ENCODE measurements around the gene MEGF10.

MEGF10 gene

DNA sequence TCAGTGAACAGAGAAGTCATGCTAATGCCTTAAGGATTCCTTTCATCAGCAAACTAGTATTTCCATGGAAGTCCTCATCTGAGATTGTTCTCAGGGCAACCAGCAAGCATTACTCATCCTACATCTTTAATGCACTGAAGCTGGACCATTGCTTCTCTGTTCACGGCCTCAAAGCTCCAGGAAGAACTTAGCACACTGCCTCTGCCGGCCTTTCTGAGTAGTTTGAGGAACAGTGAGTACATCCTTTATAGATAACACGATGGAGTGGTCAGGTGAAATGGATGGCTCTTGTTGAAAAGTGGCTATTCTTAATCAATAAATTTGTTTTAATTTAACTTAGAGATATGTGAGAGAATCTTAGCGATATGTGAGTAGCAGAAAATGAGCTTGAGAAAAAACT is 35.8 kb downstream of the MEGF10 start:
- Mint-ChIP-seq H3K4me3 (no peak overlapping the region), H3K27ac (no peak overlapping the region), H3K4me1 (ENCODE audit: low read depth) (no peaks in the 10 kb centered on the region), H3K36me3 (ENCODE audit: low read depth) (no peaks in the 10 kb centered on the region), H3K27me3 (peaks cover 7% of the 10 kb centered on the region), H3K9me3 (no peaks in the 10 kb centered on the region)
- intact Hi-C loops (cut with micrococcal nuclease): no loop called here

DNA sequence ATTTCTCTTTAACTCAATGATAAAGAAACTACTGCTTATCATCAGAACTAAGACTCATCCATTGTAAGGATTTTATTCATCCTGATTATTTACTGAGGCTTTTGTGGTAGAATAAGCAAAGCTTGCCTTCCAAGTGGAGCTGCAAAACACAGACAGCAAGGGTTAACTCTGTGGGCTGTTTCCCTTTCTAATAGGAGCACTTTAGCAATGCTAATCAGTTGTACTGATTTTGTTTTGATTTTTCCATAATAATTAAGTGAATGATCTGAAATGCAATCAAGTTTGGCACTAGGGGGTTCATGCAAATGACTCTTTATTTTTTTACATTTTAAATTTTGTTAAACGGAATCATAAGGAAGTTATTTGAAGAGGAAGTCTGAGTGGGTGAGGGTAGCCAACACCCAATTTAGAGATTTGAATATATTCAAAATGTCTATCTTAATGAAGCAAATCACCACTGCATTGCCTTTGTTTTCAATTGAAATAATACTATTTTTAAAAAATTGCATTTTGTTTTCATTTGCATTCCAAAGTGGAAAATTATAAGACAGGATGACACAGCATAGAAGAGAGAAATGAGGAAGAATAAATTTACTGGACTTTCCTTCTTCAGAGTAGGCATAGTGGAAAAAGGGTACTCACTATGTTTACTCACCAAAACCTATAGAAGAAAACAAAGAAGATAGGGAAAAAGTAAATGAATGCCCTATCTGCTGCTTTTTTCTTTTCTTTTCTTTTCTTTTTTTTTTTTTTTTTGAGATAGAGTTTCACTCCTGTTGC is 36.6 kb downstream of the MEGF10 start:
- no peaks in the 10 kb centered on the region for H3K36me3 Mint-ChIP-seq (ENCODE audit: low read depth)
- no peaks in the 10 kb centered on the region for H3K9me3 Mint-ChIP-seq
- H3K27me3 Mint-ChIP-seq: peaks cover 9% of the 10 kb centered on the region
- H3K4me1 Mint-ChIP-seq (ENCODE audit: low read depth): no peaks in the 10 kb centered on the region
- H3K27ac Mint-ChIP-seq: no peak overlapping the region
- intact Hi-C loops (cut with micrococcal nuclease): no loop called here
- H3K4me3 Mint-ChIP-seq: no peak overlapping the region

DNA sequence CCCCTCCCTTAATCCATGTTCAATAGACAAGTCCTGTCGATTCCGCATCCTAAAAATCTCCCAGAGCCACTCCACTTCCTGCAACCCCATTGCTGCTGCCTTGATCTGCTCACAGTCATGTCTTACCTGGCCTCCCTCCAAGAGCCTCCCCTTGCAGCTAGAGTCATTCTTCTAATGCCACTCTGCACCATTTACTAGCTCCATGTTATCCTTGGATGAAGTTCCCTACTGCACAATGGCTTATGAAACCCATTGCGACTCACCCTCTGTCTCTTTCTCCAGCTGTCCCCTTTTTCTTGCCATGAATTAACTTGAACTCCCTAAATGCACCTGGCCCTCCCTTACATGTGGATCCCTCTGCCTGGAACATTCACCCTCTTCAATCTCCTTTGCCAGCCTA is 39.5 kb downstream of the MEGF10 start:
- intact Hi-C loops (cut with micrococcal nuclease): no loop called here
- Mint-ChIP-seq H3K4me1 (ENCODE audit: low read depth) (no peaks in the 10 kb centered on the region), H3K27me3 (peaks cover 6% of the 10 kb centered on the region), H3K36me3 (ENCODE audit: low read depth) (no peaks in the 10 kb centered on the region), H3K27ac (no peak overlapping the region), H3K9me3 (no peaks in the 10 kb centered on the region), H3K4me3 (no peak overlapping the region)

DNA sequence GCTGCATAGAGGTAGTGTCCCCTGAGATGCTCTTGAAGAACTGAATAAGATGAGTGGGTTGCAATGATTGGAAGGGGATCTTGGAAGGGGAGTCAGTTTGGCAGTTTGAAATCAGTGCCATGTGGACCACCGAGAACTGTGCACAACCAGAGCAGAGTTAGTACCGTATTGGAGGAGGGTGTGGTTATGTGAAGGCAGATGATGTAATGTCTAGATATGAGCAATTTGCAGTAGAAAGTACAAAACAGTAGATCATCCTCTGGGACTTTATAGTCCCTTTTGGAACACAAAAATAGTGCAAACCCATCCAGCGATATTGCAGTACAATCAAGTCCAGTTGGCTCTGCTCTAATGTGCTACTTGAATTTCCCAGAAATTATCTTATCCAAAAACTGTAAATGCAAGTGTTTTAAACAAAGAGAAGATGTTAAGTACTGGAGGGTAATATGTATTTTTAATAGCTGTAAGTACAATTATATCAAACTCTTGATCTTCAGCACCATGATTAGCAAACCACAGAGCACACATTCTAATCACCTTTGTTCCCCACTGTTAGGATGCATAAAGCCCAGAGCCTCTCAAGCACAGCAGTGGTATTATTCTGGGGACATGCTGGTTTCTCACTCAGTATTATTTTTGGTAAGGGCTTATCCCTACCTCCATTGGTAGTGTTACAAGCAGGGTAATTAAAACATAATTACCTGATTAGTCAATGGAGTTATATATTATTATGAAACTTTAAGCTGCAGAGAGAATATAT is 41.5 kb downstream of the MEGF10 start:
- no peak overlapping the region for H3K27ac Mint-ChIP-seq
- intact Hi-C loops (cut with micrococcal nuclease): no loop called here
- H3K4me3 Mint-ChIP-seq: no peak overlapping the region
- peaks cover 6% of the 10 kb centered on the region for H3K27me3 Mint-ChIP-seq
- no peaks in the 10 kb centered on the region for H3K4me1 Mint-ChIP-seq (ENCODE audit: low read depth)
- no peaks in the 10 kb centered on the region for H3K36me3 Mint-ChIP-seq (ENCODE audit: low read depth)
- no peaks in the 10 kb centered on the region for H3K9me3 Mint-ChIP-seq

DNA sequence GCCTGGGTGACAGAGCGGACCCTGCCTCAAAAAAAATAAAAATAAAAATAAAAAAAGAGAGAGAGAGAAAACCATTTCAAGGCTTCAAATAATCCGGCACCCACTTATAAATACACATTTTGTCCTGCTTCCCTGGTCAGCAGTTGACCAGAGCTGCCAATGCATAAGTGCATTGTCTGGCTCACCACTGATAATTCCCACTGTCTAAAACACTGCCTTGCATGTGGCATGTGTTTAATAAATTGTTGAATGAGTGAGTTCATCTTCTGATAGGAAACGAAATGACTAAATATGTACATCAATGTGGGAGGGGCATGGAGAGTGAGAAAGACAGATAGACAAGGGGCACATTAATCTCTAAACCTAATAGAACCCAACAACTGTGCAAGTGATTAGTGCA is 42.9 kb downstream of the MEGF10 start:
- no peak overlapping the region for H3K27ac Mint-ChIP-seq
- no peaks in the 10 kb centered on the region for H3K9me3 Mint-ChIP-seq
- H3K27me3 Mint-ChIP-seq: peaks cover 6% of the 10 kb centered on the region
- no peak overlapping the region for H3K4me3 Mint-ChIP-seq
- intact Hi-C loops (cut with micrococcal nuclease): no loop called here
- no peaks in the 10 kb centered on the region for H3K4me1 Mint-ChIP-seq (ENCODE audit: low read depth)
- H3K36me3 Mint-ChIP-seq (ENCODE audit: low read depth): no peaks in the 10 kb centered on the region

DNA sequence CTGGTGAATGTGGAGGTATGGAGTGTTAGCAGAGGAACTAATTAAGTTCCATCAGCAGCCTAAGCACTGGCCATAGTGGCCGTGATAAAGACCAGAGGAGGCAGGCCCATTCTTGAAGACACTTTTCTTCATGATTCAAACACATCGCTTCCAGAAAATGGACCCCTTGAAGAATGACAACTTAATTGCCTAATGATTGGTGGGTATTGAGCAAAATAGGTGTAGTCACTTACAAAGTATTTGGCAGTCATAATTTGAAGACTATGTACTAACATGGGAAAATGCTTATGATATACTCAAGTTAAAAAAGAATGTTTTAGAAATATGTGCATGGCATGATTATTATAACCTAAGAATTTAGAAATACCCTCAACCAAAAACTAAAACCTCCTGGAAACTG is 44.8 kb downstream of the MEGF10 start:
- Mint-ChIP-seq H3K36me3 (ENCODE audit: low read depth) (no peaks in the 10 kb centered on the region), H3K4me1 (ENCODE audit: low read depth) (no peaks in the 10 kb centered on the region), H3K27me3 (peaks cover 2% of the 10 kb centered on the region), H3K27ac (no peak overlapping the region), H3K9me3 (no peaks in the 10 kb centered on the region), H3K4me3 (no peak overlapping the region)
- intact Hi-C loops (cut with micrococcal nuclease): no loop called here

DNA sequence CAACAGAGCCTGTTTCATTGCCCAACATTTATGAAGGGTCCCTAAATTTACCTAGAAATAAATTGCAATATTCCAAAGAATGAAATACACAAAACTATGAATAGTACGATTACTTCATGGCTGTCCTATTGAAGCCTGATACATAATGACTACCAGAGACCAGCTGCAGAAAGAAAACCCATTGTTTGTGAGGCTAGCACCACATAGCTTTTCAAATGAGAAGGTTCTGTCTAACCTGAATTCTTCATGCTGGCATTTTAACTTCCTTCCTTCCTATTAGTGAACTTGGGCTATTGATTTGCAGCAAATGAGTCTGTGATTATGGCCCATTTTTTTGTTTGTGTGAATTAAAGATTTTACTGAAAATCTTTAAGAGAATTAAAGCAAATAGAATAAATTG is 47.3 kb downstream of the MEGF10 start:
- no peak overlapping the region for H3K27ac Mint-ChIP-seq
- no peaks in the 10 kb centered on the region for H3K36me3 Mint-ChIP-seq (ENCODE audit: low read depth)
- no peaks in the 10 kb centered on the region for H3K4me1 Mint-ChIP-seq (ENCODE audit: low read depth)
- intact Hi-C loops (cut with micrococcal nuclease): no loop called here
- no peak overlapping the region for H3K4me3 Mint-ChIP-seq
- no peaks in the 10 kb centered on the region for H3K9me3 Mint-ChIP-seq
- H3K27me3 Mint-ChIP-seq: no peaks in the 10 kb centered on the region

DNA sequence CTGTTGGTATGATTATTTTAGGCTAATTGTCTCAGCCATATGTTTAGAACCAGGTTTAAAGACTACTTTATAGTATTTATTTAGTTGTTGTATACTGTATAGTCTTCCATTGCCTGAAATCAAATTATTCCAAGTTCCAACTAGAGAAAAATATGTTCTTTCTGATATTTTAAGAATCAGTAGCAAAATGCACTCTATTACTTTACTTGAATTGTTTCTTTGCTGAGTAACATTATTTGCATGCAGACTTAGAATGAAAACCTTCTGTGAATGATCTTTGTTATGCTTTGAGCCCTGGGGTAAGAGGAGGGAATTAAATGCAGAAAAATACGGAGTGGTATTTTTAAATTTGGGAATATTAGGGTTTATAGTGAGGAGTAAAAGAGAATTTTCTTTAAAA is 47.9 kb downstream of the MEGF10 start:
- Mint-ChIP-seq H3K4me3 (no peak overlapping the region), H3K36me3 (ENCODE audit: low read depth) (no peaks in the 10 kb centered on the region), H3K4me1 (ENCODE audit: low read depth) (peaks cover under 1% of the 10 kb centered on the region), H3K27ac (no peak overlapping the region), H3K9me3 (no peaks in the 10 kb centered on the region), H3K27me3 (no peaks in the 10 kb centered on the region)
- intact Hi-C loops (cut with micrococcal nuclease): no loop called here

DNA sequence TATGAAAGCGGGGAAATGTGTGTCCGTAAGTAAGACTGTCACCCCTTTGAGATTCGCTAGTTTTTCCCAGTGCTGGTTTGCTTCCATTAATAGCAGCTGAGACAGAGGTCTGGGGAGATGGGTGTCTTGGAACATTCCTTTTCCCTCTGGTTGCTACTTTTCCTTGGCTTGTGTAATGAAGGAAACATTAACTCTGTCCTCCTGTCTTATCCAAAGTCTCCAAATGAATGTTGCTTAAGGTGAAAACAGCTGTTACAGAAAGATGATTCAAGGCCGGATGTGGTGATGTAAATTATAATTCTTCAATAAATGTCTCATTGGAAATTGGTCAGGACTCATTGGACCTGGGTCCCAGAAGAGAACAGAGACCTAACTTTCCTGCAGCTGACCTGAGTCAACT is 50.0 kb downstream of the MEGF10 start:
- no peak overlapping the region for H3K27ac Mint-ChIP-seq
- peaks cover 3% of the 10 kb centered on the region for H3K27me3 Mint-ChIP-seq
- intact Hi-C loops (cut with micrococcal nuclease): no loop called here
- no peaks in the 10 kb centered on the region for H3K36me3 Mint-ChIP-seq (ENCODE audit: low read depth)
- peaks cover 4% of the 10 kb centered on the region for H3K4me1 Mint-ChIP-seq (ENCODE audit: low read depth)
- H3K4me3 Mint-ChIP-seq: no peak overlapping the region
- no peaks in the 10 kb centered on the region for H3K9me3 Mint-ChIP-seq

DNA sequence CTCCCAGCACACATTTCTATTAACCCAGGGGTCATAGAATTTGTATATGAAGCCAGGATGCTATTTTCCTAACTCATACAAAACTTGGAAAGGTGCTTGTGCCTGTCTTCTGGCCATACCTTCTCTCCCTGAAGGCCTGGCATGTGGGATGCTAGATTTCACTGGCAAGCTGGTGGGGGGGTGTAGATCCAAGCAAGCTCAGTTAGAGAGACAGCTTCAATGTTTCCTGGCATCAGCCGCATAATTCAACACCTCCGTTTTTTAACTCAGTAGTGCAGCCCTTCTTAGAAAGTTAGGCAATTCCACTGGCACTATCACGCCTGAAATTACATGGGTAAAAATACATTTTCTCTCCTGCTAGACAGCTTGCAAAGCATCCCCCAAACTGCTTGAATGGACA is 51.8 kb downstream of the MEGF10 start:
- no peak overlapping the region for H3K27ac Mint-ChIP-seq
- H3K4me3 Mint-ChIP-seq: no peak overlapping the region
- intact Hi-C loops (cut with micrococcal nuclease): no loop called here
- no peaks in the 10 kb centered on the region for H3K9me3 Mint-ChIP-seq
- peaks cover 3% of the 10 kb centered on the region for H3K27me3 Mint-ChIP-seq
- H3K4me1 Mint-ChIP-seq (ENCODE audit: low read depth): peaks cover 4% of the 10 kb centered on the region
- H3K36me3 Mint-ChIP-seq (ENCODE audit: low read depth): no peaks in the 10 kb centered on the region

DNA sequence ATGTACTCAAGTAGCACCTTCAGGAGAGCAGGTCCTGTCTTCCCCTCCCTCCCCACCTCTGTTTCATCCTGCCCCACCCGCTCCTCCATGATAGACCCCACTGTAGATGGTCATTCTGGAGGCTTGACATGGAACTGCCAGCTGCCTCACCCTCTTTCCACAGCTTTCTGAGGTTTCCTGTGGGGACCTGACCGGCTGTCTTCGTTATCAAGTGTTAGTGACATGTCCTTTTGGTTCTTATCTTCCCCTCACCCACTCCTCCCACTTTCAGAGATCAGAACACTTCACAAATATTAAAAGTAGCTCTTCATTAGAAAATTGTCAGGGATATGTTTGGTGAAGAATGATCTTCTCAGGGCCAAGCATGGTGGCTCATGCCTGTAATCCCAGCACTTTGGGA is 52.7 kb downstream of the MEGF10 start:
- no peaks in the 10 kb centered on the region for H3K9me3 Mint-ChIP-seq
- H3K4me1 Mint-ChIP-seq (ENCODE audit: low read depth): peaks cover 4% of the 10 kb centered on the region
- no peak overlapping the region for H3K27ac Mint-ChIP-seq
- H3K36me3 Mint-ChIP-seq (ENCODE audit: low read depth): no peaks in the 10 kb centered on the region
- H3K4me3 Mint-ChIP-seq: no peak overlapping the region
- intact Hi-C loops (cut with micrococcal nuclease): no loop called here
- H3K27me3 Mint-ChIP-seq: peaks cover 3% of the 10 kb centered on the region

DNA sequence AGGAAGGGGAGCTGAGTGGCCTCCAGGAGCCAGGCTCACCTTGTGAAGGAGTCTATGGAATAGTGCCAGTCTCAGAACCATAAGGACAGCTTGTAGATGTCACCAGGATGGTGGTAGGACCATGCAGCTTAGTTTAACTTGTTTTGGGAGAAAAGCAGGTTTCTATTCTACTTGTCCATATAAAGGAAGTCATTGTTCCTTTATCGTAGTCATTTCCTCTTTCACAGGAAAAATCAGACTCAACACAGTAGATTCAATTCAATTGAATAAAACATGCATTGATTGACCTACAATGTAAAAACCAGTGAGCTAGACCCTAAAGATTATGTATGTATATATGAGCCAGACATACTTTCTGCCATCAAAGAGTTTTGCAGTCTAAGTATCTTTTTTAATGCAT is 53.3 kb downstream of the MEGF10 start:
- no peak overlapping the region for H3K27ac Mint-ChIP-seq
- intact Hi-C loops (cut with micrococcal nuclease): no loop called here
- peaks cover 3% of the 10 kb centered on the region for H3K27me3 Mint-ChIP-seq
- H3K9me3 Mint-ChIP-seq: no peaks in the 10 kb centered on the region
- no peak overlapping the region for H3K4me3 Mint-ChIP-seq
- no peaks in the 10 kb centered on the region for H3K36me3 Mint-ChIP-seq (ENCODE audit: low read depth)
- peaks cover 4% of the 10 kb centered on the region for H3K4me1 Mint-ChIP-seq (ENCODE audit: low read depth)

DNA sequence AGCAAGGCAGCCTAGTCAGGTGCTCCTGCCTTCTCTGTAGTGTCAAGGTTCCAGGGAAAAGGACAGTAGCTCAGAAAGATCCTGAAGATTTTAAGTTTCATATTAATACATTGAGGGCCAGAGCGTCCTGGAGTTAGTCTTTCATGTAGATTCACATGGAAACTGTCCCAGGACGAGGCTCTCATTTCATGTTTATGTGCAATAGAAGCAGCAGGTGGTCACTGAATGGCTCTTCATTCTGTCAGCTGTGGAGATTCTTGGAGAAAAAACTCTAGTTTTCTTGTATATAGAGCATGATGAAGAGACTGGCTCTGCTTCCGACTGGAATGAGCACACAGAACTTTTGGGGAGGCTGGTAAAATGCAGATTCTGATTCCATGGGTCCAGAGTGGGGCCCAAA is 54.3 kb downstream of the MEGF10 start:
- peaks cover 6% of the 10 kb centered on the region for H3K4me1 Mint-ChIP-seq (ENCODE audit: low read depth)
- no peak overlapping the region for H3K4me3 Mint-ChIP-seq
- H3K27me3 Mint-ChIP-seq: peaks cover 3% of the 10 kb centered on the region
- no peaks in the 10 kb centered on the region for H3K36me3 Mint-ChIP-seq (ENCODE audit: low read depth)
- intact Hi-C loops (cut with micrococcal nuclease): no loop called here
- H3K9me3 Mint-ChIP-seq: no peaks in the 10 kb centered on the region
- H3K27ac Mint-ChIP-seq: no peak overlapping the region

DNA sequence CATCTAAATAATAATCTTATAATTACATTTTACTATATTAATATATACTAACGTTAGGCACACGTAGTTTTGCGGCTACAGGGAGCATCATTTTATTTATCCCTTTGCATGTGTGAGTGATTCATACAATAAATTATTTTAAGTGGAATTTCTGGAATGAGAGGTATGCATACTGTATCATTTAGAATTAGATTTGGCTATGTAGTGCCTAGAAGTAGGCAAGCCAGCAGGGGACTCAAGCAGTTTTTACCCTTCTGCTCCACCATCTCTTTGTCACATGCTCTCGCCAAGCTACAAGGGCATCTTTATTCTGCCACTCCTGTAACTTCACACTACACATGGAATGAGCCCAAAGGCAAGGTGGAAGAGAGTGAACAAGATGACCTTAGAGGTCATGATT is 60.8 kb downstream of the MEGF10 start:
- Mint-ChIP-seq H3K36me3 (ENCODE audit: low read depth) (no peaks in the 10 kb centered on the region), H3K27ac (no peak overlapping the region), H3K4me1 (ENCODE audit: low read depth) (peaks cover 8% of the 10 kb centered on the region)

DNA sequence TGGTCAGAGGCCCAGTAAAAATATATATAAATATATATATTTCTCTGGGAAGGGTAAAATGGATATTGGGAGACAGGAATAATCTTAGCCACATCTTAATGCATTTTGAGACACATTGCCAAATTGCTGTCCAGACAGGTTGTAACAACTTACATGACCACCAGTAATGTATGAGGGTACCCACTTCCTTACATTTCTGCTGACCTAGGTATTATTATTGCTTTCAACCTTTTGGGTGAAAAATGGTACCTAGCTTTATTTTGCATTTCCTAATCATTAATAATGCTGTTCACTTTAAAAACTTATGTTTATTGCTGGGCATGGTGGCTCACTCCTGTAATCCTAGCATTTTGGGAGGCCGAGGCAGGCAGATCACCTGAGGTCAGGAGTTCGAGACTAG is 61.5 kb downstream of the MEGF10 start:
- intact Hi-C loops (cut with micrococcal nuclease): no loop called here
- Mint-ChIP-seq H3K9me3 (no peaks in the 10 kb centered on the region), H3K4me3 (no peak overlapping the region), H3K36me3 (ENCODE audit: low read depth) (no peaks in the 10 kb centered on the region), H3K27ac (no peak overlapping the region), H3K27me3 (no peaks in the 10 kb centered on the region), H3K4me1 (ENCODE audit: low read depth) (peaks cover 8% of the 10 kb centered on the region)

More for the DNA sequence above, 60.8 kb downstream of the MEGF10 start:
- no peak overlapping the region for H3K4me3 Mint-ChIP-seq
- no peaks in the 10 kb centered on the region for H3K27me3 Mint-ChIP-seq
- H3K9me3 Mint-ChIP-seq: no peaks in the 10 kb centered on the region
- intact Hi-C loops (cut with micrococcal nuclease): no loop called here
